Measurements from ENCODE around the gene PIGO. TPM values are rescaled to one million over a fixed set of nuclear protein-coding genes. Genes with fewer than 3 reads are reported as not detected.

Gene PIGO
- total and polyA plus RNA-seq, 9 of the 15 experiments (the other 6 are each of a cell fraction or from before 2014, with no cell fraction given) = 5.4 to 13.7 (median 9.7) TPM

DNA sequence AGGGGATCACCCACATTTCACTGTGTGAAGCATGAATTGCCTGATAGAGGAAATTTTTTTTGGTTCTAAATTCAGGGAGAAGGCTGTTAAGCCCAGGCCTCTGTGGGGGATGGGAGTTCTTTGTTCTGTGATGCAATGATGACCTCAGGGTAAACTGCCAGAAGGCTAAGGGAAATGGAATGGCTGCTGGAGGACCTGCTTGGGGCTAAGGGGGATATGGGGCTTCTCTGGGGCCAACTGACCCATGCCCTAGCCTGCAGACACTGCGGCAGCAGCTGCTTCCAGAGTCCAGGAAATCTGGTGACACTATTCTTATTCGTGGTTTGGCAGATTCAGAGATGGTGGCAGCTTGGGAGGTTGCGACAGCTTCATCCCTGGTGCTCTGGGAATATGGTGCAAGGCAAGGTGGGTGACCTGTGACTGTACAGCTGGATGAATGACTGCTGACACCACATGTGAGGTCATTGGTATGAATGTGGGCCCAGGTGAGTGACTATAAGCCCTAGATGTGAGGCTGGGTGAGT is 54.2 kb downstream of the PIGO start:
- Histone ChIP-seq H3K9me3 (replicated peaks; ENCODE audit: control insufficient read depth, insufficient read depth, low read depth, low read length) (no peaks in the 10 kb centered on the region), H3K79me2 (ENCODE audit: control insufficient read depth, insufficient read depth, low read length) (no peaks in the 10 kb centered on the region), H3K9me1 (ENCODE audit: control insufficient read depth, insufficient read depth, low read length) (no peaks in the 10 kb centered on the region), H4K20me1 (replicated peaks; ENCODE audit: control insufficient read depth, insufficient read depth, low read length) (no peaks in the 10 kb centered on the region), H2AFZ (ENCODE audit: low read depth, low read length) (no peak overlapping the region), H3K4me1 (replicated peaks in 1 of 2; ENCODE audit: control insufficient read depth in 2 of 2, insufficient read depth in 2 of 2, low read length in 2 of 2) (peaks cover 3 to 8% of the 10 kb centered on the region in 2 experiments; a peak in 3 of 5 replicates), H3K9ac (ENCODE audit: insufficient read depth in 1 of 2, low read depth in 2 of 2, low read length in 2 of 2) (no peak overlapping the region), H3K27ac (ENCODE audit: extremely low read depth, low read depth, low read length) (no peak overlapping the region), H3K4me3 (no peak overlapping the region), H3K36me3 (ENCODE audit: control insufficient read depth, insufficient read depth, low read length) (0 out of 3 replicates have a peak, but pooled peaks cover 2% of the 10 kb centered on the region), H3K4me2 (ENCODE audit: insufficient read depth, low read length) (no peak overlapping the region), H3K27me3 (ENCODE audit: control insufficient read depth in 2 of 2, insufficient read depth in 2 of 2, low read length in 2 of 2) (no peaks in the 10 kb centered on the region)
- in situ Hi-C loops (cut with MboI) = loop anchor here (5.0 kb wide), 1 partner anchor 45 kb away; no protein-coding TSS in a partner anchor
- intact Hi-C loops (cut with micrococcal nuclease) = no loop called here
- peak in 1 of 4 experiments; percentile 23 for DNase-seq (ENCODE audit: extremely low read depth in 1 of 4, low spot score in 3 of 4)
- no peak for FAIRE-seq
- BruUV-seq (replicated peaks) = no TSS peak
- CTCF ChIA-PET (ENCODE audit: low intra/inter-chr PET ratio) = no interaction called here
- peak; percentile 72 for ATAC-seq
- WGBS (ENCODE audit: insufficient coverage, low coverage, missing lambda C conversion rate) = 65% methylated on average over 3 of the region's 3 CpGs
- POLR2A ChIA-PET = interaction anchor here (0.9 to 3.1 kb wide), 5 partner anchors 9 to 50 kb away, joined by 3 to 14 read pairs (median 5); no protein-coding TSS in a partner anchor
- TF ChIP-seq NUFIP1 (IDR thresholded peaks at IDR 0.05; ENCODE audit: partially characterized antibody) (no peak), ZNF316 (IDR thresholded peaks at IDR 0.05) (no peak), ZBTB26 (CRISPR knock-in tag; IDR thresholded peaks at IDR 0.05) (no peak), TEAD2 (tag; IDR thresholded peaks at IDR 0.05) (no peak), CTBP1 (IDR thresholded peaks at IDR 0.05; ENCODE audit: borderline replicate concordance) (no peak), THRB (CRISPR knock-in tag; conservative IDR thresholded peaks at IDR 0.05) (no peak), ZNF41 (CRISPR knock-in tag; conservative IDR thresholded peaks at IDR 0.05) (no peak), CEBPG (CRISPR knock-in tag; IDR thresholded peaks at IDR 0.05) (peak; percentile 66), CEBPG (tag; conservative IDR thresholded peaks at IDR 0.05 in 1 of 2, IDR thresholded peaks at IDR 0.05 in 1 of 2) (peak in 1 of 2 experiments; percentile 53; a peak in 2 of 4 replicates), NFIC (IDR thresholded peaks at IDR 0.05) (no peak), ARID3A (IDR thresholded peaks at IDR 0.05; ENCODE audit: borderline replicate concordance, low read depth, low read length) (no peak), ATF3 (IDR thresholded peaks at IDR 0.05) (peak; percentile 81), ATF3 (CRISPR knock-in tag; conservative IDR thresholded peaks at IDR 0.05) (no peak), ATF7 (IDR thresholded peaks at IDR 0.05) (peak; percentile 63), CEBPB (tag; IDR thresholded peaks at IDR 0.05) (peak; percentile 65), ZBTB17 (CRISPR knock-in tag; IDR thresholded peaks at IDR 0.05) (no peak), JUND (IDR thresholded peaks at IDR 0.05; ENCODE audit: borderline replicate concordance, low read depth, low read length) (peak; percentile 40; the same call in 1 of the 2 replicates), JUND (tag; IDR thresholded peaks at IDR 0.05; ENCODE audit: borderline replicate concordance, low read depth, low read length) (peak; percentile 14; the same call in 1 of the 3 replicates), SOX6 (IDR thresholded peaks at IDR 0.05) (no peak), L3MBTL2 (IDR thresholded peaks at IDR 0.05) (no peak)

Data from K562 (cell line).